Stimulated activated CD8-positive, alpha-beta memory T cell treated with anti-CD3 and anti-CD28 coated beads, Interleukin-7, amount 100 ng/mL, for 4 hours (primary cell): ENCODE results near the gene MAP3K13.

Source experiments
- DNase-seq, 2 donors: peaks; one replicate each; pipeline ENCODE4 v3.0.0-alpha.2; 2020; ENCODE audit warnings: low read depth in 2 of 2

MAP3K13 gene

DNA sequence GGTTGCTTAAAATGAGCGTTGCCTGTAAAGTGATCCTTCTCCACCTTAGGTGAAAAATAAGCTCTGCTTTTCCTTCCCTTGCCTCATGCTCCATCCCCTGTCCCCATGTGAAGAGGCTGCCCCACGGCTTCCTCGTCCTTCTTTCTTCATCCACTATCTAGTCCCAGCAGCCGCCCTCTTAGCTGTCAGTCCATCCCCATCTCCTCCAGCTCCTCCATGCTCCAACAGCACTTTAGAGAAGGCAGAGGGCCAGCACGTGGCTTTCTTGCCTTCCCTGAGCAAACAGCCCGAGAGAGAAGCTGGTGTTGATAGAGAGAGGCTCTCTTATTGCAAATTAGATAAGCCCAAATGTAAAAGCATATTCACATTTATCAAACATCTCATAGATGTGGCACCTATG is 144.9 kb downstream of the MAP3K13 start:
- no peak for DNase-seq

DNA sequence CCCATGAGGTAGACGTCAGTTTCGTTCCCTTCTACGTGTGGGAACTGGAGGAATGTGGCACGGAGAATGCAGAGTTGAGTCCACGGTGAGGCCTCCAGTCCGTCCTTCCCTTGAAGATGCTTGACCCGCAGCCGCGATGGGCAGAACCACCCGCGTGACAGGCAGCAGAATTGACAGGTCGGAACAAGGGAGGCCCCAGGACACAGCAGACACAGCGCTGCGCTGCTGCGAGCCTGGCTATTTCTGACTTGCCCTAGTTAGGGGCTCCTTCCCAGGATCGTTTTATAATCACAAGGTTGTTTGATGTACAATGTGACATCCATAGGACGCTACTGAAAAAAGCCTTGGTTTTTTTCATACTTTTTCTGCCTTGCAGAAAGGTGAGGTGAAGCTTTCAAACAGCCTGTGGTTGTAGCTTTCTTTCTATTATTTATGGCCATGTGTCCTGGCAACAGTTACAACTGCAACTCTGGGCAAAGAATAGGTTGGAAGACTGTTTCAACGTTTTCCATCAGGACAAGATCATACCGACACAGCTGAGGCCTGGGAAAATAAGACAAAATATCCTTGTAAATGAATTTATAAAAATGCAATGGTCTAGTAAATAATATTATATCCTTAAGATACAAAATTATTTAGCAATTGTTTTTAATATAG is 145.5 kb downstream of the MAP3K13 start:
- DNase-seq = no peak

DNA sequence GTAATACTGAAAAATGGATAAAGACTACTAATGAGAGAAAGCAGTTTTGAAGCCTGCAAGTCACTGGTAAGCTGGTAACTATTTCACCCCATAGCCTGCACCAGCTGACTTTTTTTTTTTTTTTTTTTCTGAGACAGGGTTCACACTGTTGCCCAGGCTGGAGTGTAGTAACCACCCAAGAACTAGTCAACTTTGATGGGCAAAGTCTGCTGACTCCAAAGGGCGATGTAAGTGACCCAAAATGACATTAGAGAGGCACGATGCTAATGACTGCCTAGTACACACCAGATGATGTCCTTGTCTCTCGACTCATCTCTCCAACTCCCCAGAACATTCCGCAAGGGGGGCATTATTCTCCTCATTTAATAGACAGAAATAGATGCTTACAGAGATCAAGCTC is 148.8 kb downstream of the MAP3K13 start:
- no peak for DNase-seq

DNA sequence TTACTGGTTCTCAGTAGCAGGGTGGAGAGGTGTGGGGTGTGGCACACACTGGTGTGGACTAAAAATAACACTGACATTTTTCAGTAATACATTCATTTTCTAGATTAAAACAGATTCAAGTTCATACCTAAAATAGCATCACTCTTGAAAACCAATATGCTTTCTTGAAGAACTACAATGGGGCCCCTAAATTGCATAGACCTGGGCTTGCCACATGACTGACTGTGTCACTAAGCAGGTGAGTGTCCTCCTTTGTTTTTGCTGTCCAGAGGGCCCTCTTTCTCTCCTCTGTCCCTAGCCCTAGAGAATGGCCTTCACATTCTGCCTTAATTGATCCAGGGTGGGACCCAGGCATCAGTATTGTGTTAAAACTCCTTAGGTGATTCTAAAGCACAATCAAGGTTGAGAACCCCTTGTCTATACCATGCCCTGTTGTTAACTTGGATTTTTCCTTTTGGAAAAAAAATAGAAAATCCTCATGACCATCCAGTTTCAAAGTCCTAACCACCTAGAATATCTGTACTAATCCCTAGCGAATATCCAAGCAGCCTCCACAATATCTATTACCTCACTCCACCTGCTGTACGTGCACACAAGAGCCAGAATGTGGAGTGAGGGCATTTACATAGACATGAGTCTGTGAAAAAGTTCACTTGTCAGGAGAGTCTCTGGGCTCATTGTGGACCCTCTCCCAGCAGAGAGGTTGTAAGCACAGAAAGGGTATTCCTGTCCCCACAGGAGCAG is 154.6 kb downstream of the MAP3K13 start:
- no peak for DNase-seq

DNA sequence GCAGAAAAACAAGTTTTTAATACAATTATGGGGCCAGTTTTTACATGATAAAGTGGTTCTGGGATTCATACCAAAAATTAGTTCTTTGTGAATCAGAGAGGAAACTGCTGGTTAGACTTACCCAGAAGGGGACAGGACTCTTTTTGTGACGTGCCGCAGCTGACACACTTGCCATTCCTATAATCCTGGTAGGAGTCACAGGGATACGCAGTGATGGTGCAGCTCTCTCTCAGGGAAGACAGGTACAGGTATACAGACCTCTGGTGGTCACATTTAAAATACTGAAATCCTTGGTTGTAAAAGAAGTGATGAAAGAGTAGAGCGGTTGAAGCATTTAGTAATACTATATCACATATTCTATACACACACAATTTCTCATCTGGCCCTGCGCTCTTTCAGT is 156.1 kb downstream of the MAP3K13 start:
- DNase-seq = no peak

DNA sequence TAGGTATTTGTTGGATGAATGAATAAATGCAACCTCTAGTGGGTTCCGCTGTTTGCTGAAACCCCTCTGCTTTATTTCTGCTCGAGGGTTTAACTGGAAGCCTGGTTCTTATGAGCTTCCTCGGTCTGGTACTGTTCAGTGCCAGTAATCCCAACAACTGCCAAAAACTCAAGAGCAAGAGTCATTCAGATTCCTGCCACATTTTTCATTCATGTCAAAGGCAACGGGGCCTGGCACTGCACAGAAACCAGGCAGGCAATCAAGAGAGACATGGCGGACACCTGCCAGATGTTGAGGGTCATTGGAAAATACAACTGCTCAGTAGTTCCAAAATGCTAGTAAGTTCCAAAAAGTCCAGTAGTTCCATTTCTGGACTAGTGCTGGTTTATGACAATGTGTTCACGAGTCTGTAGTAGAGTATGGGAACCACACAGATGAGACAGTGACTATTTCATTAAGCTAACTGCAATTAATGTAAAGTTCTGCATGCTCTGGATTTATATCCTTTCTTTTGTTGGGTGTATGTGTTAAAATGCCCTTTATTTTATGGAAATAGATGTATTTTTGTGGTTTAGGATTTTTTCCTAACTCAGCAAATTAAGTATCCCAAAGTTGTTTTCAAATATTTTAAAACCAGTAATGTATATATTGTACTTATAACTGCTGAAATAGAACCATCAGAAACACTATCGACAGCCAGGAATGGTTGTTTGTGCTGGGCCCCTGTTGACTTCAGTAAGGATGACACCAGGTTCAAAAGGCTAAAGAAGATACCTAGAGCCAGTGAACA is 158.6 kb downstream of the MAP3K13 start:
- no peak for DNase-seq

DNA sequence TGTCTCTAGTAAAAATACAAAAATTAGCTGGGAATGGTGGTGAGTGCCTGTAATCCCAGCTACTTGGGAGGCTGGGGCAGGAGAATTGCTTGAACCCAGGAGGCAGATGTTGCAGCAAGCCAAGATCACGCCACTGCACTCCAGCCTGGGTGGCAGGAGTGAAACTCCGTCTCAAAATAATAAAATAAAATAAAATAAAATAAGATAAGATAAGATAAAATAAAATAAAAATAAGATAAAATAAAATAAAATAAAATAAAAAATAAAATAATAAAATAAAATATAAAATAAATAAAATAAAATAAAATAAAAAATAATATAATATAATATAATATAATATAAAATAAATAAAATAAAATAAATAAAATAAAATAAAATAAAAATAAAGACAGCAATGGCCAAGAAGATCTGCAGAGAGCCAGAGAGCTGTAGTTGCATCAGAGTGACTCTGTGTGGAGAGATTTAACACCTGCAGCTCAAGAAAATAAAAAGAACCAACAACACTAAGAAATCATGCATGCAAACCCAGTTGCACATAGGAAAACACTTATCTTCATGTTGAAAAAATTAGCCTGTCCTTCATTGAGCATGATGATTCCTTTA is 163.5 kb downstream of the MAP3K13 start:
- DNase-seq = no peak

DNA sequence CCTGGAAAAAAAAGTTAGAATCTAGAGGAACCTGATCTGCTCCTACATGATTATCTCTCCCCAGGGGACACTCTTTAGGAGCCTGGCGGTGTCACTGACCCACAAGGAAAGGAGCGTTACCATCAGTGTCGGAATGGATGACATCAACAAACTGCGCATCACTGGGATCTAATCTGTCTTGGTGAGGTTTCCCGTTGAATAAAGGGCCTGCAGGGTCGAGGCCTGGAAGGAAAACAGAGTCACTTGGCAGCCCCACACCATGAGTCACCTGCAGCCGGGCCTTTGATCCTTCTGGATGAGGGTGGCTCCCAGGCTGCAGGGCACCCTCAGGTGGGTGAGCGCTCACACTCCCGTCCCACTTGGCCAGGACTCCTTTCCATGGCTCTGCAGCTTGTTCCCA is 164.4 kb downstream of the MAP3K13 start:
- no peak for DNase-seq

DNA sequence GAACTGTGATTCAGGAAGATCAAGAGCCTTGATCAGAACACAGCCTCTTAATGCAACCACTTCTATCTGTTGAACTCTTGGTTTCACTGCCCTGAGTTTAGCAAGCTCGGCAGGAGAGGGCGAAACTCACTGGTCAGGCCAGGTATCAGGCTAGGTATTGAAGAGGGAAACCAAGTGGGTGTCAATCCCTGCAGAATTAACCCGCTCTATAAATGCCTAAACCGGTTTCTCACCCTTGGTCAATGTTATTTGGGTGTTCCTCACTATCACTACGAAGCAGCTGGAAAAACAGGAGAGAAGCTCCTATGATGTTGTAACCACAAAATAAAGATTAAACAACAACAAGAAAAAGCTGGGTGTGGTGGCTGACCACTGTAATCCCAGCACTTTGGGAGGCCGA is 165.6 kb downstream of the MAP3K13 start:
- no peak for DNase-seq

DNA sequence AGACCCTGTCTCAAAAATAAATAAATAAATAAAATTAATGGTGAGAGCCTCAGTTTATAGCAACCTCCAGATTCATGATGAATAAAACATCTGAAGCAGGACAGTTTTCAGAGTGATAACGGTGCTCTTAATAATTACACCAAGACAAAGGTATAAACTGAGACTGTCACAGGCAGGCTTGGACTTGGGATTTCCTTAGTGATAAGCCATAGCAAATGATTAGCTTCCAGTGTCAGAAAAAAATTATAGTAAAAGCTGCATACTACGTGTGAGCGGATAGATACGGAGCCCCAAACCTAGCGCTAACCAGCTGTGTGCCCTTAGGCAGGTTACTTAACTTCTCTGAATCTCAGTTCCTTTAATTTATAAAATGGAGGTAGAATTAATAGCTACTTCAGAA is 167.9 kb downstream of the MAP3K13 start:
- no peak for DNase-seq

DNA sequence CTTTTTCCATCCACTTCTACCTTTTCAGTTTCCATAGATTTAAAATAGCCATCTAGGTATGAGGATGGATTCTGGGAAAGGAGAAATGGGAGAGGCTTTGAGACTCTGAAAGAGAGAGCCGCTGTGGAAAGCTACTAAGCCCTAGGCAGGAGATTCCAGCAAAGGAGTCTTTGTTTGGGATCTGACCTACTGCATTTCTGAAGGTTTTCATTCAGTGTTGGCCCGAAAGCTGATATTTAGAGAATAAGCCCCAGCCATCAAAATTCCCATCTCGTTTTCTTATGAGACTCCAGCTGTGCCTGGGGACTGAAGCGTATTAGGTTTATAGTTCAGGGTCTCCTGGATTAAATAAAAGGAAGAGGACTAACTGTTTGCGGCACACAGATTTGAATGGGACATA is 170.0 kb downstream of the MAP3K13 start:
- DNase-seq = no peak

DNA sequence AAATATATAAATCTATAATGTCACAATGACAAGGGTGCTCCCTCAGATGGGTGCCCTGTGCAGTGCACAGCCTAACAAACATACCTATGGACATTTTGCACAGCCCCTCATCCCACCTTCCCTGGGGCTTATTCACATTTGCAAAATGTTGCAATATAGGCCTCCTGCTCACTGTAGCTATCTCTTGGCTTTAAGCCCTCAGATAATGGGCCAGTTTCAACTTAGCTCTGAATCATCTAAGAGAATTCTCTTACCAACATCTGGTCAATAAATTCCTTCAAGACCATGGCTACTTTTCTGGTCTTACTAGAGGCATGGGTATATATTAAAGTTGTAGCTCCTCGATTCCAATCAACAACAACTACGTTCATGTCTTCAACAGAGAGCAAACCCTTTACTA is 171.6 kb downstream of the MAP3K13 start:
- DNase-seq = no peak

DNA sequence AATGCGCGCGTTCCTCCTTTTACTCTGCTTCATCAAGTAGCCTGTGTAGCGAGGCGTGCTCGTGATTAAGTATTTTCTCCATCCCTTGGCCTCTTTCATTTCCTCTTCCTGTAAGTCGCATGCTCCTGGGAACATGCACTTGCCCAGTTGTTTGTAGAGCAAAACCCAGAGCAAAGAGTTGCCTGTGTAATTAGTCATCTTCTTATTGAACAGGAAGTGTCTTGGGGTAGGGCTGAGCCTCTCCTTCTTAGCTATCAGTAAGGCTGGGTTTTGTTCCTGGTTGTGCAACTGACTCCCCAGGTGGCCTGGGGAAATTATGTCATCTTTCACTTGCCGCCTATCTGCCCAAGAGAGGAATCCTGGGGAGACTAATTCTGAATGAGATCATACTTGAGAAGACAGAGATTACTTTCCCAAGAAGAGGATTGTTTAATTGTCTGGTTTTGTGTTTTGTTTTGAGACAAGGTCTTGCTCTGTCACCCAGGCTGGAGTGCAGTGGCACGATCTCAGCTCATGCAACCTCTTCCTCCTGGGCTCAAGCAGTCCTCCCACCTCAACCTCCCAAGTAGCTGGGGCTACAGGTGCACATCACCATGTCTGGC is 174.5 kb downstream of the MAP3K13 start:
- no peak for DNase-seq
